ENCODE results near the gene ERI3.

Gene ERI3

GRCh38 chr1:44368471-44369151 is 13.6 kb upstream of the ERI3 start:
- H3K27me3 ChIP-seq (ENCODE audit: low read length), result no peaks in the 10 kb centered on the region
- no peaks in the 10 kb centered on the region for H4K20me1 ChIP-seq (ENCODE audit: low read depth, low read length)
- no peaks in the 10 kb centered on the region for H3K9me3 ChIP-seq (ENCODE audit: insufficient read depth, low read length)
- H3K27ac ChIP-seq (ENCODE audit: low read depth, low read length), result no peak overlapping the region
- H3K79me2 ChIP-seq (ENCODE audit: insufficient read depth, low read length), result no peaks in the 10 kb centered on the region
- H3K9ac ChIP-seq (ENCODE audit: low read length), result no peak overlapping the region
- no peak overlapping the region for H3K4me2 ChIP-seq (ENCODE audit: low read depth, low read length, poor library complexity, severe bottlenecking)
- H3K9me2 ChIP-seq (replicated peaks; ENCODE audit: insufficient read depth, low read length), result no peaks in the 10 kb centered on the region
- H3F3A ChIP-seq (ENCODE audit: insufficient read depth), result no peaks in the 10 kb centered on the region
- TF ChIP-seq EZH2phosphoT487 (conservative IDR thresholded peaks at IDR 0.05; ENCODE audit: low read length), result no peak
- TF ChIP-seq CTCF (IDR thresholded peaks at IDR 0.05; ENCODE audit: insufficient read depth, low read length, poor library complexity, severe bottlenecking), result no peak
- H2AFZ ChIP-seq (ENCODE audit: low read depth, low read length, severe bottlenecking), result no peak overlapping the region
- H3K4me3 ChIP-seq (ENCODE audit: insufficient read depth, low read length, poor library complexity, severe bottlenecking), result no peak overlapping the region
- no peaks in the 10 kb centered on the region for H3K36me3 ChIP-seq (ENCODE audit: low read length)

GRCh38 chr1:44367944-44368343 is 12.9 kb upstream of the ERI3 start:
- no peaks in the 10 kb centered on the region for H4K20me1 ChIP-seq (ENCODE audit: low read depth, low read length)
- H3K36me3 ChIP-seq (ENCODE audit: low read length), result no peaks in the 10 kb centered on the region
- no peak overlapping the region for H3K9ac ChIP-seq (ENCODE audit: low read length)
- no peaks in the 10 kb centered on the region for H3K27me3 ChIP-seq (ENCODE audit: low read length)
- no peak overlapping the region for H3K27ac ChIP-seq (ENCODE audit: low read depth, low read length)
- no peak for TF ChIP-seq EZH2phosphoT487 (conservative IDR thresholded peaks at IDR 0.05; ENCODE audit: low read length)
- no peak for TF ChIP-seq CTCF (IDR thresholded peaks at IDR 0.05; ENCODE audit: insufficient read depth, low read length, poor library complexity, severe bottlenecking)
- H2AFZ ChIP-seq (ENCODE audit: low read depth, low read length, severe bottlenecking), result no peak overlapping the region
- H3K9me2 ChIP-seq (replicated peaks; ENCODE audit: insufficient read depth, low read length), result no peaks in the 10 kb centered on the region
- H3K9me3 ChIP-seq (ENCODE audit: insufficient read depth, low read length), result no peaks in the 10 kb centered on the region
- H3K79me2 ChIP-seq (ENCODE audit: insufficient read depth, low read length), result no peaks in the 10 kb centered on the region
- no peak overlapping the region for H3K4me2 ChIP-seq (ENCODE audit: low read depth, low read length, poor library complexity, severe bottlenecking)
- no peaks in the 10 kb centered on the region for H3F3A ChIP-seq (ENCODE audit: insufficient read depth)
- H3K4me3 ChIP-seq (ENCODE audit: insufficient read depth, low read length, poor library complexity, severe bottlenecking), result no peak overlapping the region

GRCh38 chr1:44366371-44366975 is 11.4 kb upstream of the ERI3 start:
- H3K27me3 ChIP-seq (ENCODE audit: low read length), result no peaks in the 10 kb centered on the region
- H3K9me2 ChIP-seq (replicated peaks; ENCODE audit: insufficient read depth, low read length), result no peaks in the 10 kb centered on the region
- no peak for TF ChIP-seq EZH2phosphoT487 (conservative IDR thresholded peaks at IDR 0.05; ENCODE audit: low read length)
- no peak for TF ChIP-seq CTCF (IDR thresholded peaks at IDR 0.05; ENCODE audit: insufficient read depth, low read length, poor library complexity, severe bottlenecking)
- H3K79me2 ChIP-seq (ENCODE audit: insufficient read depth, low read length), result no peaks in the 10 kb centered on the region
- H2AFZ ChIP-seq (ENCODE audit: low read depth, low read length, severe bottlenecking), result no peak overlapping the region
- H3K36me3 ChIP-seq (ENCODE audit: low read length), result no peaks in the 10 kb centered on the region
- no peak overlapping the region for H3K27ac ChIP-seq (ENCODE audit: low read depth, low read length)
- no peak overlapping the region for H3K4me2 ChIP-seq (ENCODE audit: low read depth, low read length, poor library complexity, severe bottlenecking)
- no peak overlapping the region for H3K4me3 ChIP-seq (ENCODE audit: insufficient read depth, low read length, poor library complexity, severe bottlenecking)
- H3F3A ChIP-seq (ENCODE audit: insufficient read depth), result no peaks in the 10 kb centered on the region
- no peaks in the 10 kb centered on the region for H4K20me1 ChIP-seq (ENCODE audit: low read depth, low read length)
- no peaks in the 10 kb centered on the region for H3K9me3 ChIP-seq (ENCODE audit: insufficient read depth, low read length)
- H3K9ac ChIP-seq (ENCODE audit: low read length), result no peak overlapping the region

Measured in SU-DHL-6 (cell line).